HG02759 (cell line): Measurements from ENCODE around the gene ADAM15.

Source experiments
- ATAC-seq: cut with Tn5 transposase; IDR thresholded peaks from one replicate; pipeline ENCODE4 v1.9.1; 2021; ENCODE audit warnings: mild to moderate bottlenecking, moderate library complexity; ENCODE audit not compliant: unreplicated experiment

The ADAM15 gene

DNA sequence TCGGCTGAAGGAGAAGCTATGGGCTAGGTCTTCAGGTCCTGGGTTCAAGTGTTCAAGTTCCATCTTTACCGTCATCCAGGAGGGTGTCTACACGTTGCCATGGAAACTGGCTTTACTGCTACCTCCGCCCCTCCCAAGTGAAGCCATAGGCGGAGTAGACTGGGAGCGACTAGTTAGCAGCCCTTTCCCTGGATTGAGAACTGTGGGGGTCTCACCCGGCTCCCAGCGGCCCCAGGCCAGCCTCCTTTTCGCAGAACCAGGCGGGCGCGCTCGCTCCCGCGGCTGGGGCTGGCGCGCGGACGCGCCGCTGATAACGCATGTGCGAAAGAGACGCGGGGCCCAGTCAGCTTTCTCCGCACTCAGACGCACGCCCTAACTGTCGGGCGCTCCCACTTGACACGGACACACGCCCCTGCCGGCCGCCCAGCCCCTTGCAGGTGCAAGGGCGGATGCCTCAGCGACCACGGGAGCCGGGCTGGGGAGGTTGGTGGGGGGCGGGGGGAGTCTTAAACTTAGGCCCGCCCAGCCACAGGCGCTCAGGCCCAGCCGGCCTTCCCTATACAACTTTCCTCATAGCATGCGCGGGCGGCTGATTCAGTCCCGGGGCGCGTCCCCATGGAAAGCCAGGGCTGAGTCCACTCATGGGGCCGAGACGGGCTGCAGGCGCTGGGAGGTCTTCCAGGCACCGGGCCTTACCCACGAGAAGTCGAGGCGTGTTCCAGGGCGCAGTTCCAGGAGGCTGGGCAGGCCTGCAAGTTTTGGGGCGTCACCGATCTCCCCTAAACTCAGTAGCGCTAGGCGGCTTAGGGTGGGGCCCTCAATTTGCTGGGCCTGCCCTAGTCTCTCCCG lies 19.8 kb downstream of the ADAM15 start:
- peak; percentile 85 for ATAC-seq

GRCh38 chr1:155071701-155072100 lies 20.6 kb downstream of the ADAM15 start:
- no peak for ATAC-seq

DNA sequence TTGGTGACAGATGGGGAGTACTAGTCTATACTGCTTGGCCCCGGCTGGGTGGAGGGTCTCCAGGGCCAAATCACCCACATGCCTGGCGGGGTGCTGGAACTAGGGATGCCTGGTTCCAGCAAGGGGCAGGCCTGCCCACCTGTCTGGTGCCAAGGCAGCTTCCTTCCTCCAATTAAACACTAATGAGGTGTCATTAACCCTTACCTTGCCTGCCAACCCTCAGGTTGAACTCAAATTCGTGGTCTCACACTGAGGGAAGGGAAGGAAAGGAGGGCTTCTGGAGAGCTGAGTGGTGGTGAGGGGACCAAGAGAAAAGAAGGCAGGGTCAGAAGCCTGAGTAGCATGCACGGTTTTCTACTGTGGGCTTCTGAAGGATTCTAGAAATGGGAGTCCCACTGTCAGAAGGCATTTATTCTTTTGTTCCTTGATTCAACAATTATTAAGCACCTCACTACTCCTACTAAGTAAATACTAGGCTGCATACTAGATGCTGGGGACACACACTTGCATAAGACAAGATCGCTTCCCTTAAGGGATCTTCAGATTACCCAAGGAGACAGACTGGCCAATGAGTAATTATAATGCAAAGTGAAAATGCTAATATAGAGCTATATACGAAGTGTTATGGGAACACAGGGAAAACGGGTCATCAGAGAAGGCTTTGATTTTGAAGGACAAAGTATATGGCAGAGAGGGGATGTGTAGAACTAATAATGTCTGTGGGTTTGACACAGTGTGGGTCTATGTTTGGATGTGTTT lies 21.6 kb downstream of the ADAM15 start:
- no peak for ATAC-seq

- no peak for ATAC-seq
Measured at GRCh38 chr1:155073377-155074242, 22.5 kb downstream of the ADAM15 start.

DNA sequence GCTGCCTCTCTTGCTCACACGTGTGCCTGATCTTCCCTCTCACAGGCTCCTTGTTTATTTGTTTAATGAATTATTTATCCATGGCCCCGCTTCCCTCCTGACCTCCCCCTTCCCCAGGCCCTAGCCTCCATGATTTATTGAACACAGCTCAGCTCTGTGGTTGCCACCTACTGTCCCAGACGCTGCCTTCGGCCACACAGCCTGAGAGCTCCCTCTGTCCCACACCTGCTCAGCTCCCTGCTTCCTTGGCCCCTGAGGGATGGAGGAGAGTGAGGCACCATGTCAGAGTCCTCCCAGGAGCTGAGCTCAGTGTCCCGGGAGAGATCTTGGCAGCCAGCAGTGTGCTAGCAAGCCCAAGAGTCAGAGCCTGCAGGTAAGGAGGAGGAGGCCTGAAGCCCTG lies 24.4 kb downstream of the ADAM15 start:
- ATAC-seq, result no peak

- no peak for ATAC-seq
Measured at GRCh38 chr1:155076371-155076770, 25.3 kb downstream of the ADAM15 start.

DNA sequence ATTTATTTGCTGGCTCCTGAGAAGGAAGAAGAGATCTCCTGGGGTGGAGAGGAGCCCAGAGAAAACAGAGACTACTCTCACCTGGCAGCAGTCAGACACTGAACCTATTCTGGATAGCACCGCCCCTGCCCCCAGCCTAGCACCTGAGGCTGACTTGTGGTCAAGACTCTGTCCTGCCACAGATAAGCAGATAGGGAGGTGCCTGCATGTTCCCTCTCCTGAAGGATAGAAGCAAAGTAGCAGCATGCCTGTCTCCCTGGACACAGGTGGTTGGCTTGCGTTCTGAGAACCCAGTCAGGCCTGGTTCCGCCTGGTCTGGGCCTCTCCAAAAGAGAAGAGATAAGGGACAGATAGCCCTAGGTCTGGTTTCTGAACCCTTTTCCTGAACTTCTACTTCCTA lies 26.2 kb downstream of the ADAM15 start:
- no peak for ATAC-seq

DNA sequence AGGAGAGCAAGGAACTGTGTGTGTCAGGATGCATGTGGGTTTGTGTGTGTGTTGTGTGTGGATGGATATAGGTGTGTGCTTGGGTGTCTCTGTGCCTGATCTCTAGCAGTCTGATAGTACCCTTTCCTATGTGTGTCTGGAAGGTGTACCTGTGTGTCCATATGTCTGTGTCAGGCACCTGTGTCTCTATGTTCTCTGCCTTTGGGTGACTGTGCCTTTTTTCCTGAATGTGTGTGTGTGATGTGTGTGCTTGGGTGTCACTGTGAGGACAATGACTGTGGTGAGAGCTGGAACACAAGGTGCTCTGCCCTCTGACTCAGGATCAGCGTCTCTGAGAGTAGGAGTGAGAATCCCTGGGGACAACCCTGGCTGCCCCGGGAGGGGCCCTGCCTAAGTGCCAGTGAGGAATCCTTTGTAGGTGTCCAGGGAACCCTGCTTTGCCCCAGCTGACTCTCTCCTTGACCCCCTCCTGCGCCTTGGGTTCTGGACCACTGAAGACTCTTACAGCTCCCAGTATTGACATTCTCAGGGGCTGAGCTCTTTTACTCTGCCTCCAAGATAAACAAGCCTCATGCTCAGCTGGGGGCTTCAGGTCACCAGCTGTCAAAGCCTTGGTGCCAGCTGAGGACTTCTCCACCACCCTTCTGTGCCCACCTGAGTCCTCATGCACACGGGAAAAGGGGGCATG lies 26.8 kb downstream of the ADAM15 start:
- ATAC-seq, result no peak

DNA sequence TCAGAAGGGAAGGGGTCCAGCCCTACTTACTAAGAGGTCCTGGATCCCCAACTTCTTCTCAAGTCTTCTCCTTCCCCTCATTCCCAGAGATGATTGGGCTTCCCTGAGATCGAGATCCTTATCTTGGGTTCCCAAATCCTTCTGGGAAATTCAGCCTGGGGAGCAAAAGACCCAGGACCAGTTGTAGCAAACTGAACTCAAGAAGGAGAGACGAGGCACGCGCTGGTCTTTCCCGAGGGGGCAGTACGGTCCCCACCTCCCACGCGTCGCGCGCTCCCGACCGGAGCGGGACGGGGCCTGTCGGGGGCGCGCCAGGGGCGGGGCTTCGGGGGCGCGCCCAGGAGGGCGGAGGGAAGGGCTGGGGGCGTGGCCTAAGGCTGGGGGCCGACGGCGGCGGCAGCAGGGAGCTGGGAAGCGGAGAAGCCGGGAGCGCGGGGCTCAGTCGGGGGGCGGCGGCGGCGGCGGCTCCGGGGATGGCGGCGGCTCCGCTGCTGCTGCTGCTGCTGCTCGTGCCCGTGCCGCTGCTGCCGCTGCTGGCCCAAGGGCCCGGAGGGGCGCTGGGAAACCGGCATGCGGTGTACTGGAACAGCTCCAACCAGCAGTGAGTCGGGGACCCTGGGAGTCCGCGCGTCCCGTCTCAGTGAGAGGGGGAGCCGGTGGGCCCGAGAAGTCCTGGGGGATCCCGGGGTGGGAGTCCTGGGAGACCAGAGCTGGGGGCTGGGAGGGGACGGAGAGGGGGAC lies 27.5 kb downstream of the ADAM15 start, which contains the start of gene EFNA3:
TSS of gene EFNA3 (plus strand) at position 369 of the 741 bp plus-strand sequence. CDS start at position 474, 105 bp downstream.
- peak; percentile 58 for ATAC-seq

- ATAC-seq, result no peak
Measured at GRCh38 chr1:155079210-155079486, 28.0 kb downstream of the ADAM15 start.

- ATAC-seq, result no peak
Measured at GRCh38 chr1:155079487-155080311, 28.6 kb downstream of the ADAM15 start.

GRCh38 chr1:155080312-155081228 lies 29.5 kb downstream of the ADAM15 start:
- ATAC-seq, result no peak

GRCh38 chr1:155081472-155082300 lies 30.6 kb downstream of the ADAM15 start:
- ATAC-seq, result no peak

- ATAC-seq, result no peak
Measured at GRCh38 chr1:155082301-155083051, 31.4 kb downstream of the ADAM15 start.

GRCh38 chr1:155083052-155083541 lies 32.0 kb downstream of the ADAM15 start:
- ATAC-seq, result no peak
